Fibroblast of pulmonary artery (primary cell): Measurements from ENCODE around the gene OSBPL1A.
A peak's percentile ranks its signal among the peaks of the same experiment; 100 is the strongest.

Experiments used
- DNase-seq: peaks from one replicate; pipeline ENCODE4 v3.0.0-alpha.2; 2010; ENCODE audit warnings: low read depth
- H3K4me3 ChIP-seq: replicated peaks from 2 replicates; pipeline ENCODE4 v1.5.1; 2011; ENCODE audit warnings: low read depth, mild to moderate bottlenecking, control low read depth, low read length, moderate library complexity
- CTCF ChIP-seq: IDR thresholded peaks from 2 replicates; pipeline ENCODE4 v1.5.1; 2011; ENCODE audit warnings: mild to moderate bottlenecking, control low read depth, low read length, inconsistent platforms; ENCODE audit errors: missing control alignments

The OSBPL1A gene

GRCh38 chr18:24220318-24220688 lies 177.3 kb downstream of the OSBPL1A start:
- no peak for DNase-seq
- no peak for TF ChIP-seq CTCF
- no peak overlapping the region for H3K4me3 ChIP-seq

- DNase-seq, result no peak
- no peak for TF ChIP-seq CTCF
- H3K4me3 ChIP-seq, result no peak overlapping the region
Measured at GRCh38 chr18:24219561-24220317, 177.9 kb downstream of the OSBPL1A start.

- DNase-seq, result no peak
- no peak overlapping the region for H3K4me3 ChIP-seq
- no peak for TF ChIP-seq CTCF
Measured at GRCh38 chr18:24214913-24215312, 182.7 kb downstream of the OSBPL1A start.

GRCh38 chr18:24214144-24214543 lies 183.5 kb downstream of the OSBPL1A start:
- DNase-seq, result no peak
- TF ChIP-seq CTCF, result no peak
- H3K4me3 ChIP-seq, result no peak overlapping the region

- H3K4me3 ChIP-seq, result no peak overlapping the region
- TF ChIP-seq CTCF, result no peak
- peak; percentile 80 for DNase-seq
Measured at GRCh38 chr18:24212939-24213338, 184.7 kb downstream of the OSBPL1A start.

- TF ChIP-seq CTCF, result no peak
- no peak overlapping the region for H3K4me3 ChIP-seq
- no peak for DNase-seq
Measured at GRCh38 chr18:24209558-24209957, 188.1 kb downstream of the OSBPL1A start.
